ENCODE data around the gene B3GALT5. TPM values are rescaled to one million over a fixed set of nuclear protein-coding genes. Genes with fewer than 3 reads are reported as not detected.

Gene B3GALT5
- total and polyA plus RNA-seq, 2 of the 4 experiments (the other 2 are of a cell fraction), result 0.05 to 0.18 TPM

DNA sequence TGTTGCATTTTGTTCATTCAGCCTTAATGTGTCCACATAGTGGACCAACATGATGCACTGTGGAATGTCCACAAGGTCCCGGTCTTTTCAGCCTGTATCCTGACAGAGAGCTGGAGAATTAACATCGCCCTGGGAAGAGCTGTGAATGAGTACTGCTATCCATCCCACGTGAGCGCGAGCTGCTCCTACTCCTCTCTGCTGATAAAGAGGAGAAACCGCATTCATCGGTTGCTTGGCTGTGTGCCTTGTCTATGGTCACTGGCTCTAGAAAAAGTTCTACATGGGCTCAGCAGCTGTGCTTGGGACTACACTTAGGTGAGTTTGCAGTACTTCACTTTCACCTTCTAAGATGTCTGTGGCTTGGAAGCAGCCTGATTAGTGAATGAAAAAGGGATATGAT is 101.2 kb downstream of the B3GALT5 start:
- no CpG with 5 or more reads among the region's 7 CpGs for whole genome bisulfite sequencing, 2 experiments (ENCODE audit: extremely low coverage in 2 of 2, insufficient read length in 1 of 2)
- Histone ChIP-seq H3K4ac (ENCODE audit: low read depth, low read length) (no peak overlapping the region), H3K27ac (ENCODE audit: insufficient read depth, low read length) (no peak overlapping the region), H3K18ac (ENCODE audit: low read depth, low read length) (no peak overlapping the region), H3K9me1 (ENCODE audit: insufficient read depth, low read length) (no peaks in the 10 kb centered on the region), H2AK5ac (ENCODE audit: low read depth, low read length) (no peak overlapping the region), H2AK9ac (replicated peaks; ENCODE audit: low read depth, low read length, poor library complexity) (no peak overlapping the region), H3K56ac (ENCODE audit: extremely low read depth, insufficient read depth, low read length) (no peak overlapping the region), H3K4me1 (ENCODE audit: control insufficient read depth, insufficient read depth, low read length) (no peaks in the 10 kb centered on the region), H3K9ac (ENCODE audit: low read depth, low read length) (no peak overlapping the region), H4K91ac (ENCODE audit: insufficient read depth, low read depth, low read length) (no peak overlapping the region), H3K14ac (replicated peaks; ENCODE audit: low read depth, low read length) (no peak overlapping the region), H2BK20ac (ENCODE audit: low read depth, low read length) (no peak overlapping the region), H4K8ac (ENCODE audit: low read depth in 2 of 2, low read length in 2 of 2) (no peak overlapping the region), H2BK15ac (ENCODE audit: low read depth, low read length) (no peak overlapping the region), H3K4me2 (ENCODE audit: low read depth, low read length) (no peak overlapping the region), H2AFZ (replicated peaks; ENCODE audit: low read length, poor library complexity) (no peak overlapping the region), H3K9me3 (ENCODE audit: control insufficient read depth, insufficient read depth, low read length) (no peaks in the 10 kb centered on the region), H3K79me1 (ENCODE audit: low read depth in 1 of 2, low read length in 2 of 2) (no peaks in the 10 kb centered on the region), H3K36me3 (ENCODE audit: control insufficient read depth, insufficient read depth, low read length) (no peaks in the 10 kb centered on the region), H2BK120ac (ENCODE audit: low read depth, low read length) (no peak overlapping the region), H3K23ac (ENCODE audit: low read depth, low read length) (no peak overlapping the region), H3K4me3 (ENCODE audit: insufficient read depth, low read depth, low read length) (no peak overlapping the region), H2BK5ac (ENCODE audit: low read depth, low read length, poor library complexity, severe bottlenecking) (no peak overlapping the region), H4K20me1 (ENCODE audit: insufficient read depth, low read length) (no peaks in the 10 kb centered on the region), H4K5ac (ENCODE audit: low read depth, low read length) (no peak overlapping the region), H3K27me3 (ENCODE audit: control insufficient read depth, insufficient read depth, low read length) (no peaks in the 10 kb centered on the region)
- in situ Hi-C loops (cut with MboI; ENCODE audit: low sequenced_read_pairs) (no loop called here), dilution Hi-C loops (cut with HindIII; ENCODE audit: low sequenced_read_pairs, unreplicated experiment) (loop anchor here (25.0 kb wide), 1 partner anchor 202 kb away; no protein-coding TSS in a partner anchor), intact Hi-C loops (cut with micrococcal nuclease) (no loop called here)
- TF ChIP-seq RCOR1 (IDR thresholded peaks at IDR 0.05; ENCODE audit: insufficient replicate concordance, low read length) (no peak), SMC3 (IDR thresholded peaks at IDR 0.05; ENCODE audit: low read depth, low read length) (no peak), CEBPB (IDR thresholded peaks at IDR 0.05; ENCODE audit: low read depth, low read length) (no peak), FOS (IDR thresholded peaks at IDR 0.05; ENCODE audit: low read depth, low read length) (no peak)
- TF ChIP-seq, protein P1, sequence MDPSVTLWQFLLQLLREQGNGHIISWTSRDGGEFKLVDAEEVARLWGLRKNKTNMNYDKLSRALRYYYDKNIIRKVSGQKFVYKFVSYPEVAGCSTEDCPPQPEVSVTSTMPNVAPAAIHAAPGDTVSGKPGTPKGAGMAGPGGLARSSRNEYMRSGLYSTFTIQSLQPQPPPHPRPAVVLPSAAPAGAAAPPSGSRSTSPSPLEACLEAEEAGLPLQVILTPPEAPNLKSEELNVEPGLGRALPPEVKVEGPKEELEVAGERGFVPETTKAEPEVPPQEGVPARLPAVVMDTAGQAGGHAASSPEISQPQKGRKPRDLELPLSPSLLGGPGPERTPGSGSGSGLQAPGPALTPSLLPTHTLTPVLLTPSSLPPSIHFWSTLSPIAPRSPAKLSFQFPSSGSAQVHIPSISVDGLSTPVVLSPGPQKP (IDR thresholded peaks at IDR 0.05; ENCODE audit: borderline replicate concordance, low read depth, low read length), result no peak
- TF ChIP-seq, protein P2, sequence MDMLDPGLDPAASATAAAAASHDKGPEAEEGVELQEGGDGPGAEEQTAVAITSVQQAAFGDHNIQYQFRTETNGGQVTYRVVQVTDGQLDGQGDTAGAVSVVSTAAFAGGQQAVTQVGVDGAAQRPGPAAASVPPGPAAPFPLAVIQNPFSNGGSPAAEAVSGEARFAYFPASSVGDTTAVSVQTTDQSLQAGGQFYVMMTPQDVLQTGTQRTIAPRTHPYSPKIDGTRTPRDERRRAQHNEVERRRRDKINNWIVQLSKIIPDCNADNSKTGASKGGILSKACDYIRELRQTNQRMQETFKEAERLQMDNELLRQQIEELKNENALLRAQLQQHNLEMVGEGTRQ (IDR thresholded peaks at IDR 0.05; ENCODE audit: low read depth, low read length), result no peak
- ATAC-seq (ENCODE audit: low read depth) (no peak), DNase-seq (no peak)
- ChIA-PET POLR2A (ENCODE audit: unreplicated experiment) (no interaction called here), CTCF (no interaction called here)
- BruUV-seq (replicated peaks), result no TSS peak
